Testis (tissue), 3 donors: Measurements from ENCODE around the gene ARID1B. TPM values are rescaled to one million over a fixed set of nuclear protein-coding genes. Genes with fewer than 3 reads are reported as not detected.

Source experiments
- DNase-seq: peaks from one replicate; pipeline ENCODE4 v3.0.0-alpha.2; 2019
- H3K27ac ChIP-seq, 2 donors: fragments of 200-600 bp; sonication (generic); one replicate each; pipeline ENCODE4 v1.5.1; 2019
- H3K27me3 ChIP-seq: fragments of 200-600 bp; sonication (generic); one replicate; pipeline ENCODE4 v1.5.1; 2019
- H3K36me3 ChIP-seq: fragments of 200-600 bp; sonication (generic); one replicate; pipeline ENCODE4 v1.5.1; 2017; ENCODE audit warnings: low read depth; ENCODE audit errors: missing control alignments
- H3K4me1 ChIP-seq: fragments of 200-600 bp; sonication (generic); one replicate; pipeline ENCODE4 v1.5.1; 2019
- H3K4me3 ChIP-seq, 2 donors: fragments of 200-600 bp; sonication (generic); one replicate each; pipeline ENCODE4 v1.5.1; 2017 to 2019
- H3K9me3 ChIP-seq: fragments of 200-600 bp; sonication (generic); one replicate; pipeline ENCODE4 v1.5.1; 2017
- POLR2A ChIP-seq: fragments of 450-650 bp; IDR thresholded peaks from one replicate; pipeline ENCODE4 v1.6.1; 2017; ENCODE audit warnings: antibody characterized with exemption, mild to moderate bottlenecking, moderate library complexity
- WGBS, 2 donors: methylation state at CpG; one replicate each; pipeline ENCODE4 v1.1.5; 2018; 5-methylcytosine and 5-hydroxymethylcytosine counted together
- intact Hi-C: fragments of 100-400 bp; cut with DNase I; formaldehyde crosslinking; loops from one replicate; pipeline ENCODE4 v1.15.1; 2023; ENCODE audit warnings: low total_unique reads
- polyA plus RNA-seq: library from polyadenylated mRNA; stranded (reverse); fragments of 350-450 nt; fragmentation: Illumina TruSeq; extraction: RNeasy Lipid Tissue Mini Kit (QIAGEN cat#74804); gene quantifications from one replicate; pipeline ENCODE4 v1.2.3, GENCODE V29; 2014; ENCODE audit warnings: low read depth, low replicate concordance; ENCODE audit not compliant: insufficient read depth
- total RNA-seq, 2 donors: library from RNA; depleted of rRNA; stranded (reverse); fragments of >200 nt; gene quantifications; one replicate each; pipeline ENCODE4 v1.2.3, GENCODE V29; 2016
- TF ChIP-seq, protein P1 (sequence below), 3 experiments: fragments of 450-650 bp in 2 of 3; fragments of 200-600 bp in 1 of 3; sonication (generic) in 1 of 3; IDR thresholded peaks; one replicate each; pipeline ENCODE4 v1.5.1; 2016 to 2019; ENCODE audit warnings: antibody characterized with exemption in 3 of 3, mild to moderate bottlenecking in 2 of 3, moderate library complexity in 1 of 3

The ARID1B gene
- total and polyA plus RNA-seq, 3 donors from 2014 or later, result 26.2 to 126 (median 103) TPM

DNA sequence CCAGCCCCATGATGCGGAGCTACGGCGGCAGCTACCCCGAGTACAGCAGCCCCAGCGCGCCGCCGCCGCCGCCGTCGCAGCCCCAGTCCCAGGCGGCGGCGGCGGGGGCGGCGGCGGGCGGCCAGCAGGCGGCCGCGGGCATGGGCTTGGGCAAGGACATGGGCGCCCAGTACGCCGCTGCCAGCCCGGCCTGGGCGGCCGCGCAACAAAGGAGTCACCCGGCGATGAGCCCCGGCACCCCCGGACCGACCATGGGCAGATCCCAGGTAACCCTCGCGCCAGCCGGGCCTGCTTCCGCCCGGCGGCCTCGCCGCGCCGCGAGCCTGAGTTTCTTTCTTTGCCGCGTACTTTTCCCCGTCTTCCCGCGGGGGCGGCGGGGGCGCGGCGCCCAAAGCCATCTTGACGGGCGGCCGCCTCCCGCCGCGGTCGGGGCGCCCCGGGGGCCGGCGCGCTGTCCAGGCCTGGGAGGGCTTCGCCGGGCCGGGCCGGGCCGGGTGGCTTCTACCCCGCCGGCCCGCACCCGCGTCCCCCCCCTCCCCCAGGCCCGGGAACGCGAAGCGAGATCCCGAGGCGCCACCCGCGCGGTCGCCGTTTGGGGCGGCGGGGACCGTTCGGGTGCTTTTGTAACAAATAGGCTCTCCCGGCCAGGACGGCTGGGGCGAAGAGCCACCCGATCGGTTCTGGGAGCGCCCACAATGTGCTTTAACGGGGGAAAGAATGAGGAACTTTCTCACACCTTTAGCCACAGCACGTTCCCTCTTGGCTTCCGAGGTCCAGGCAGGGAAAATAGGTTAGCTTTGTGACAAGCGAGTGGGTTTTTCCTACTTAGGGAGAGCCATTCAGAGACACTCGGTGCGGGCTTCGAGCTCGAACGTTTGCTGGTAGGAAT is 2.3 kb downstream of the ARID1B start:
- H3K36me3 ChIP-seq, result no peaks in the 10 kb centered on the region
- no peaks in the 10 kb centered on the region for H3K4me1 ChIP-seq
- no peaks in the 10 kb centered on the region for H3K9me3 ChIP-seq
- TF ChIP-seq POLR2A, result no peak
- intact Hi-C loops, result loop anchor here (5.0 to 10.0 kb wide), 3 partner anchors 57 to 245 kb away; no protein-coding TSS in a partner anchor
- H3K27me3 ChIP-seq, result no peaks in the 10 kb centered on the region
- 0% methylated on average over 21 to 93 of the region's 108 CpGs for WGBS, 2 donors
- peak; percentile 44 for DNase-seq
- peak overlapping the region; percentile 99 to 100 for H3K27ac ChIP-seq
- peak overlapping the region; percentile 72 to 87 for H3K4me3 ChIP-seq

DNA sequence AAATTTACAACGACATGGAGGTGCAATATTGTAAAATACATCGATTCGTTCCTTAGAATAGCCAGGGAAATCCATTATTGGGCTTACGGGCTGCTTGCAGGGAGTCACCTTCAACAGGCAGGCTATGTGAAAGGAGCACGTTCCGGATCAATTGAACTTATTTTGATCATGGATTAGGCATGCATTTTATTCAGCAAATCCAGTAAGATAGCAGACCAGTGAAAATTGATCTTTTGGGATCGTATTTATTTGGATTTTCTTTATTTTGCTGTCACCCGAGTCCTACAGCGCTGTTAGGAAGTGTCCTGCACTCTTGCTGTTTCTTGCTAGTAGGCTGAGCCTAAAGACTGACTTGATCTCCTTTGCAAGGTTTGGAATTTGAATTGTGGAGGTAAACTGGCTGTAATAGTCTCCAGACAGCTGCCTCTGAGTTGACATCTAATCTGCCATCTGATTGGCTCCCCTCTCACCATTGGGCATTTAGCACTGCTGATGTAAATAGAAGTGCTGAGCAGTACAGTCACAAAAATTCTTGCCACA is 3.0 kb downstream of the ARID1B start:
- Histone ChIP-seq H3K36me3 (no peaks in the 10 kb centered on the region), H3K27me3 (no peaks in the 10 kb centered on the region), H3K9me3 (no peaks in the 10 kb centered on the region), H3K4me1 (no peaks in the 10 kb centered on the region), H3K27ac (peak overlapping the region; percentile 99 to 100), H3K4me3 (peak overlapping the region; percentile 72 to 87)
- 1% methylated on average over 9 of the region's 9 CpGs for WGBS, 2 donors
- TF ChIP-seq, protein P1, sequence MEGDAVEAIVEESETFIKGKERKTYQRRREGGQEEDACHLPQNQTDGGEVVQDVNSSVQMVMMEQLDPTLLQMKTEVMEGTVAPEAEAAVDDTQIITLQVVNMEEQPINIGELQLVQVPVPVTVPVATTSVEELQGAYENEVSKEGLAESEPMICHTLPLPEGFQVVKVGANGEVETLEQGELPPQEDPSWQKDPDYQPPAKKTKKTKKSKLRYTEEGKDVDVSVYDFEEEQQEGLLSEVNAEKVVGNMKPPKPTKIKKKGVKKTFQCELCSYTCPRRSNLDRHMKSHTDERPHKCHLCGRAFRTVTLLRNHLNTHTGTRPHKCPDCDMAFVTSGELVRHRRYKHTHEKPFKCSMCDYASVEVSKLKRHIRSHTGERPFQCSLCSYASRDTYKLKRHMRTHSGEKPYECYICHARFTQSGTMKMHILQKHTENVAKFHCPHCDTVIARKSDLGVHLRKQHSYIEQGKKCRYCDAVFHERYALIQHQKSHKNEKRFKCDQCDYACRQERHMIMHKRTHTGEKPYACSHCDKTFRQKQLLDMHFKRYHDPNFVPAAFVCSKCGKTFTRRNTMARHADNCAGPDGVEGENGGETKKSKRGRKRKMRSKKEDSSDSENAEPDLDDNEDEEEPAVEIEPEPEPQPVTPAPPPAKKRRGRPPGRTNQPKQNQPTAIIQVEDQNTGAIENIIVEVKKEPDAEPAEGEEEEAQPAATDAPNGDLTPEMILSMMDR (IDR thresholded peaks at IDR 0.05), result no peak
- TF ChIP-seq POLR2A, result peak; percentile 35
- DNase-seq, result peak; percentile 82
- intact Hi-C loops, result no loop called here

DNA sequence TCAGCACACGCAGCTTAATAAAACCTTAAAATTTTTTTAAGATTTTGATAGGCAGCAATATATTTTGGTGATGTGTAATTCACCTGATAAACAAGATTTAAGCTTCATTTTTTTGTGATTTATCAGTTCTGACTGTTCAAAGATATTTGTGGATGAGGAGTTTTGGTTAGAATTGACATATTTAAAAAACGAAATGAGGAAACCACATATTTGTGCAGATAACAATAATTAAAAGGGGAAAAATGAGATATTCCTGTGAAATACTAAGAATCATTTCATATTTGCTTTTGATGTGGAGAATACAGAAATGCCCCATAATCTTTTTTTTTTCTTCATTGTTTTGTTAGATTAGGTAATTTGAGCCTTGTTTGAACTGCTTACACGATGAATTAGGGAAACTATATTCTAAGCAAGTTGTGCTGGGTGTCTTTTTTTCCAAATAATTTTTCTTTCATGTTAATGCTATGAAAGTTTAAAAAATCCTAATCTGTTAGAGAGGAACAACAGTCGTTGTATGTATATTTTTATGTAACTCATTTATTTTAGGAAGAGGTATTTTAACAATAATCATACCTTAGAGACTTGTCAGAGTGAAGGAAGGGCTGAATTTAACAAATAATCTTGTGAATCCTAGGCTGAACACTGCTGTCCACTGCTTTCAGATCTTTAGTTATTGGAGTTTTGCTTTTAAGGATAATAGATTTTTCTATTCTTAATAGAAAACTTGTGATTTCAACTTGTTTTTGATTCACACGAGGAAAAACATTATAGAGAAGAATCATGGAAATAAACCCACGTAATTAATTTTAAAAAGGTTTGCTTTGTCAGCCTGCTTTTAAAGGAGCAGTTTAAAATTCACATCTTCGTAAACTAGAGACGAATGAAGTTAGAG is 4.0 kb downstream of the ARID1B start:
- no peak for DNase-seq
- Histone ChIP-seq H3K4me3 (peak overlapping the region; percentile 5 to 72), H3K9me3 (no peaks in the 10 kb centered on the region), H3K27me3 (no peaks in the 10 kb centered on the region), H3K4me1 (no peaks in the 10 kb centered on the region), H3K27ac (peak overlapping the region; percentile 99 to 100), H3K36me3 (no peaks in the 10 kb centered on the region)
- intact Hi-C loops, result no loop called here
- TF ChIP-seq, protein P1 (IDR thresholded peaks at IDR 0.05), result no peak
- 6 to 7% methylated on average over 8 of the region's 8 CpGs for WGBS, 2 donors

DNA sequence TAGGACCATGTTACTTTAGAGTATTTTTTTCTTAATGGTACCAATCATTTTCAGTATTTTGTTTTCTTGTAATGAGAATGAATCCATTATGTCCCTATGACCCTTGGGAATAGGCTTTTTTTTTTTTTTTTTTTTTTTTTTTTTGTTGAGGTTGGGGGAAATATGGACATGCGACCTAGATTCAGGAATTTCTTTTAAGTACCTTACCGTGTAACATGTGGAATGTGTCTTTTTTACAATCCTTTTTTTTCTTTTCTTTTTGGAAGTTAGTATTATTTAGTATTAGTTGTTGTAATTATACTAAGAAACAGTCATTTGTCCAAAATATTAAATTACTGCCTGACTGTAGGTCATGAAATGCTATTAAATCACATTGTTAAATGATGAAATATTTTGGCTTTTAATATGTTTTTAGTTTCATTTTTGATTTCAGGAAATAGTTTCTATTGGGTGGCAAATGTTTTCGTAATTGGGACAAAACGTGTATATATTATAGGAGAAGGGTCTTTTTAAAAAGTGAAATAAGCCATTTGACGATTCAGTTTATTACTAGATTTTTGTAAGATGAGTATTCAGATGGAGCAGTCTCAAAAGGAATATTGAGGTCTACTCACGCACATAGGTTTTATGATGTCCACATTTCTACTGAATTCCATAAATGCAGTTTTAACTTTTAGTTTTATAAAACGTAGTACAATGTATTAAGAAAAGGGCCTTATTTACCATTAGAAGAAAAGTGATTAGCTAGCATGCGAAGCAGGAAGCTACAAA is 4.9 kb downstream of the ARID1B start:
- 20 to 21% methylated on average over 8 of the region's 8 CpGs for WGBS, 2 donors
- Histone ChIP-seq H3K27me3 (no peaks in the 10 kb centered on the region), H3K27ac (peak overlapping the region; percentile 99 to 100), H3K36me3 (no peaks in the 10 kb centered on the region), H3K9me3 (no peaks in the 10 kb centered on the region), H3K4me1 (no peaks in the 10 kb centered on the region), H3K4me3 (peak overlapping the region; percentile 5 to 72)
- intact Hi-C loops, result no loop called here
- no peak for DNase-seq
- TF ChIP-seq POLR2A, result no peak
- TF ChIP-seq, protein P1 (IDR thresholded peaks at IDR 0.05), result no peak
